ENCODE measurements around the gene ZBTB37.
A peak's percentile ranks its signal among the peaks of the same experiment; 100 is the strongest.
"Not testable (repeated sequence)": the region's sequence is repeated elsewhere in the genome, so short reads cannot be mapped to it uniquely, and the experiment has no call there.

The ZBTB37 gene

DNA sequence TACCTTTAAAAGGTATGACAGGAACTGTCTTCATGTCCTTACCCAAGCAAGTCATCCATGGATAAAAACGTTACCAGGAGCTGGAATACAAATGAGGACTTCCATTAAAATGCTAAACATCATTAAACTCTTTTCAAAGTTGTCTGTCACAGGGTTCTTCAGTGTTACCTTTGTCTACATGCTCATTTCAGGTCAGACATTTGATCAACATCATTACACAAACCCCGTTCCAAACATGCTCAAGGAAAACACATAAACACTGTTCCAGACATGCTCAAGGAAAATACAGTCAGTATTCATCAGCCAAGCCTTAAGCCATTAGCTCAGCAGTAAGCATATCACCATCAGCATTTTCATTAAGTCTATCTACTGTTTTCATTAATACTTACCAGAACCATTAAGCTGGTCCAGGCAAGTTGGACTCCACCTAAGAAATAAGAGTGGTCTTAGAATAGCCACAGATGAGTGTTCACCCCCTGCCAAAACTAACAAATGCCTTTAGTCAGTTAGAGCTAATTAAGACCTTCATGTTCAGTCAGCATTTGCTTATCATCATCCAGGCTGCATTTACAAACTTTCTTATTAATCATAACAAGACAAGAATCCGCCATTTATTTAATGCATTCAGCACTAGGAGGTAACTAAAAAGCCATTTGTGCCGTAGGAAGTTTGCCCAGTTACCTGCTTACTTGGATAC lies 2.6 kb upstream of the ZBTB37 start:
- no peak for DNase-seq (ENCODE audit: low spot score)

DNA sequence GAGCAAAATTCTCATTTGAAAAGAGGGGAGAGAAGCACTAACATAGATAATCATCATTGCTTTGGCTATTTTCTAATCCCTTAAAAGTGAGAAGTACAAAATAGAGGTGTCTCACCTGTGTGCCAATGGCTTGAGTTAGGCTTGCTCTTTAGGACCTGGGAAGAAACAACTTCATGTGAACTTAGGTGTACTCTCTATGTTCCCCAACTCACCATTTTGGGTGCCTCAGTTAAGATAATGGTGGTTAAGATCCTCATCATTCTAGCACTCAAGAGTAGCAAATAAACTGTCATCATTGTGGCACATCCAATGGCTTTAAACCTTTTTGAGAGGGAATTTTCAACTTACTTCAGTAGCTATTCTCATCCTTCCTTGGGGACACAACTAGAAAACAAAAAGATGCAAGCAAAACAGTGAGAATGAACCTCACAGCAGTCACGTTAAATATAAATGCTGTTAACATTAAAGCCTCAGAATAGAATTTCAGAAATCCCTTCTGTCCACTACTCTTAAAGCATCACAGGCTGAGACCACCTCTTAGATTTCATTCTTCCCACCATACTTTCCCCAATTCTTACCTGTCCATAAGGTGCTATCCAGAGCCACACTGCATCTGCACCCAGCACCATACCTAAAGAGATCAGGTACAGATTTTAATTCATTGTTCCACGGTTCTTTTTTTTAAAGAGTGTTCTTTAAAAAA lies 1.6 kb upstream of the ZBTB37 start:
- no peak for DNase-seq (ENCODE audit: low spot score)

DNA sequence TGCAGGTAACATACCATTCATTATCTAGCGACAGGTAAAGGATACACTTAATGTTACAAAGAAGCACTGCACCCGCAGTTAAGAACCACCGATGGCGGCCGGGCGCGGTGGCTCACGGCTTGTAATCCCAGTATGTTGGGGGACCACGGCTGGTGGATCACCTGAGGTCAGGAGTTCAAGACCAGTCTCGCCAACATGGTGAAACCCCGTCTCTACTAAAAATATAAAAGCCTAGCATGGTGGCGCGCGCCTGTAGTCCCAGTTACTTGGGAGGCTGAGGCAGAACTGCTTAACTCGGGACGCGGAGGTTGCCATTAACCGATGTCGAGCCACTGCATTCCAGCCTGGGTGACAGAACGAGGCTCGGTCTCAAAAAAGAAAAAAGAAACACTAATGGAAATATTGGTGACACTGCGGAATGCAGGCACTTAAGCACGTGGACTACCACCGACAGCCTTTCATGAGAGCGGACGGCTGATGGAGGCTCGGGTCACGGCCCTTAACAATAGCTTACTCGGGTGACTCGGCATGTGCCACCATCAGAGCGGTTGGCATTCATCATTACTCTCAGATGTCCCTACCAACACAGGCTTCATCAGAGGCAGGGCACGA lies 933 bp upstream of the ZBTB37 start:
- no peak for DNase-seq (ENCODE audit: low spot score)

- DNase-seq (ENCODE audit: low spot score) = peak; percentile 100
These were observed 371 bp upstream of the ZBTB37 start, which contains the start of gene GAS5 for GRCh38 chr1:173867753-173868265. Gene GAS5 (minus strand): TSS chr1:173867989.

- no peak for DNase-seq (ENCODE audit: low spot score)
These were observed 810 bp downstream of the ZBTB37 start for GRCh38 chr1:173869021-173869359.

DNA sequence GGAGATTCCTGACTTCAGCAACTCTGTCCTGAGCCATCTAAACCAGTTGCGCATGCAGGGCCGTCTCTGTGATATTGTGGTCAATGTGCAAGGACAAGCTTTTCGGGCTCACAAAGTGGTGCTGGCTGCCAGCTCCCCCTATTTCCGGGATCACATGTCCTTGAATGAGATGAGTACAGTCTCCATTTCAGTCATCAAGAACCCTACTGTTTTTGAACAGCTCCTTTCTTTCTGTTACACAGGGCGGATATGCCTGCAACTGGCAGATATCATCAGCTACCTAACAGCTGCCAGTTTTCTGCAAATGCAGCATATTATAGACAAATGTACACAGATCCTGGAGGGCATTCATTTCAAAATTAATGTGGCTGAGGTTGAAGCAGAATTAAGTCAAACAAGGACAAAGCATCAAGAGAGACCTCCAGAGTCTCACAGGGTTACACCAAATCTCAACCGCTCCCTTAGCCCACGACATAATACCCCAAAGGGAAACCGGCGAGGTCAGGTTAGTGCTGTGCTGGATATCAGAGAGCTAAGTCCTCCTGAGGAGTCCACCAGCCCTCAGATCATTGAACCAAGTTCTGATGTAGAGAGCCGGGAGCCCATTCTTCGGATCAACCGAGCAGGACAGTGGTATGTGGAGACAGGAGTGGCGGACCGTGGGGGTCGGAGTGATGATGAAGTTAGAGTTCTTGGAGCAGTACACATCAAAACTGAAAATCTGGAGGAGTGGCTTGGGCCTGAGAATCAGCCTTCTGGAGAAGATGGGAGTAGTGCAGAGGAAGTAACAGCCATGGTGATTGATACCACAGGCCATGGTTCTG lies 2.3 kb downstream of the ZBTB37 start:
- DNase-seq (ENCODE audit: low spot score) = peak; percentile 50

DNA sequence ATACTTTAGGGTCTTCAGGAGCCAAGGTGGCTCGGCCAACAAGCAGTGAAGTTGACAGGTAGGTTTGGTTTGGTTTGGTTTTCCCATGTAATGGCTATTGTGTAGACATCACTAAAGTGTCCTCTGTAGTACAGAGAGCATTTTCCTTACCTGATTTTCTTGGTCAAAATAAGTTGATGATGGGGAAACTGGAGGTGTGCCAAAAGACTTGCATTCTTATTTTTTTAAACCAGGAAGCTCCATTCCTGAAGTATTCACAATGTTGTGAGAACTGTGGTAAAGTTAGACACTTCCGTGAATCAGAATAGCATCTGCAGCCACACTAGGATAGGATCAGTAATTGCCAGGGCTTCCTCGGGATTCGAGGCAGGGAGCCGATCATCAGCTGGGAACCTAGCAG lies 2.9 kb downstream of the ZBTB37 start:
- DNase-seq (ENCODE audit: low spot score) = no peak

DNA sequence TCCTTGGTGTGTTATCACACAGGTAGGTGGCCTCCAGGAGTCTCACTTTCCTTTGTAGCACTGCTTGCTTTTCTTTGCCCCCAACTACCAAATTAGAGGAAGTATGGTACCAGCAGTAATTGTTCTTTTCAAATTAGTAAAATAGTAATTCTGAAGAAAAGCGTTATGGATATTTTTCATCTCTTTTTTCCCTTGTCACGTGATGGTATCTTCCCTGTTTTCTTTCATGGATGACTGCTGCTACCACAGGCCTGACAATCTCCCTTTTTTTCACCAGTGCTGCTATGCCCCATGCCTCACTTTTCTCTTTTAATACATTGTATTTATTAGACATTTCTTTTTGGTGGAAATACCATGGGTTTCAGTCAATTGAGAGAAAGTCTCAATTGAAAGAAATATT lies 3.3 kb downstream of the ZBTB37 start:
- DNase-seq (ENCODE audit: low spot score) = no peak

- DNase-seq (ENCODE audit: low spot score) = no peak
These were observed 8.6 kb downstream of the ZBTB37 start for GRCh38 chr1:173876732-173877131.

- no peak for DNase-seq (ENCODE audit: low spot score)
These were observed 10.1 kb downstream of the ZBTB37 start for GRCh38 chr1:173878251-173878650.

GRCh38 chr1:173881117-173881516 lies 12.9 kb downstream of the ZBTB37 start:
- DNase-seq (ENCODE audit: low spot score) = not testable (repeated sequence)

DNA sequence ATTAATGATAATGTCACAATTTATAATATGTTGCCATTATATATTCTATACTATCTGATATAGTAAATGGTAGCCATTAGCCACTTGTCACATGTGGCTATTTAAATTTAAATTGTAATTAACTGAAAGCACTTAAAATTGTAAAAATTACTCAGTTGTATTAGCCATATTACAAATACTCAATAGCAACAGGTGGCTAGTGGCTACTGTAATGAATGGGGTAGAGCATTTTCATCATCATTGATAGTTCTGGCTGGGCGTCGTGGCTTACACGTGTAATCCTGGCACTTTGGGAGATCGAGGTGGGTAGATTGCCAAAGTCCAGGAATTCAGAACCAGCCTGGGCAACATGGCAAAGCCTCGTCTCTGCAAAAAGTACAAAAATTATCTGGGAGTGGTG lies 16.5 kb downstream of the ZBTB37 start:
- DNase-seq (ENCODE audit: low spot score) = no peak

GRCh38 chr1:173886746-173887611 lies 18.8 kb downstream of the ZBTB37 start:
- DNase-seq (ENCODE audit: low spot score) = no peak

DNA sequence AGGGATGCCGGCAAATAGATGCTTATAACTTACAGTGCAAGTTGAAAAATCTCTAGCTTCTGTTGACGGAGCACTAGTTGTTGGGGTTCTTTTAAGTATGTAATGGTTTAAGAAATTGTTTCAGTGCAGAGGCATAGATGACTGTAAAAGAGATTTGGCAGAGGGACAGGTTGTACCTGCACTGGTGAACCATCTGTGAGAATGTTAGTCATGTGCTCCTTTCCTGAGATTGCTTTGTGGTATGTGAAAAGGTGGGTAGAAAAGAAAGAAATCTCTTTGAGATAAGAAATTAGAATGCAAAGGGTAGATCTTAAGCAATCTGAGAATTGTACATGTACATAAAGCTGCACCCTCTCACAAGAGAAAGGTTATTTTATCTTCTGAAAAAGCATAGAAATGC lies 19.4 kb downstream of the ZBTB37 start:
- DNase-seq (ENCODE audit: low spot score) = no peak

DNA sequence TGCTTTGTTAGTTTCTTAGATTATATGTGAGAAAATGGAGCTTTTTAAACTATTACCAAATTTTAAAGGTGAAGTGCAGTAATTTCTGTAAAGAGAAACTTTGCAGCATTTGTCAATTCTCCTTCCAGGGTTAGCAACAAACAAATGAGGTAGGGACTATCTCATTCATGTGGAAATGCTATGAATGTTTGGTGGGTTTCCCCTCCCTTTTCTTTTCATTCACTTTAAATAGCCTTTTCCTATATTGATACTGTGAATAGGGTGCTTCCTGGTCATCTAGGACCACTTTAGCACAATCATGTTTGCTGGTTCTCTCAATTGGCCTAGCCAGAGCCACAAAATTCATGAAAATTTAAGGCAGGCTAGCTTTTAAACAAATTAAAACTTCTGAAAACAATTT lies 20.6 kb downstream of the ZBTB37 start:
- no peak for DNase-seq (ENCODE audit: low spot score)

- no peak for DNase-seq (ENCODE audit: low spot score)
These were observed 21.7 kb downstream of the ZBTB37 start for GRCh38 chr1:173889885-173890284.

DNA sequence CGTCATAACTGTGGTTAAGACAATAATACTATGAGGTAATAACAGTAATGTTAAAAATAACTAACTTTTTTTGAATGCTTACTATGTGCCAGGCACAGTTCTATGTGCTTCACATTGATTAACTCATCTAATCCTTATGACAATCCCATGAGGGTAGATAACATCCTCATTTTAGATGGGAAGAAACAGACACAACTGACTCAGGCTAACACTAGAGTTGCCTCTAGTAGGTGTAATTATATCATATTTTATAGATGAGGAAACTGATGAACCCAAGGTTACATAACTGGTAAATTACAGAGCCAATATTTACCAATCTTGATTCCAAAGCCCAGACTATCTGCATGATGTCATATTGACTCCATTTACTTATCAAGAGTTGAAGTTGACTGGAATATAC lies 25.4 kb downstream of the ZBTB37 start:
- no peak for DNase-seq (ENCODE audit: low spot score)

DNA sequence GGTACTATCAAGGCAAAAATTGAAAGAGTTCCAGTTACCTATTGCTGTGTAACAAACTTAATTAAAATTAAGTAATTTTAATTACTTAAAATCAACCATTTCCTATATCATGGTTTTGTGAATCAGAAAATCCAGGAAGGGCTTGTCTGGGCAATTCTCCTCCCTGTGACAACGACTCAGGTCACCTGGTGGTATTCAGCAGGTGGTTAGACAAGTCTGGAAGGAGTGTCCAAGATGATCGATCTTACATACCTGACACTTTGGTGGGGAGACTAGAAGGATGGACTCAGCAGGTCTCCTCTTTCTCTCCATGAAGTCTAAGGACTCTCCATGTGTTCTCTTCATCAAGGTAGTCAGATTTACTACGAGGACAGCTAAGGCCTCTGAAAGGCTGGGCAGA lies 26.0 kb downstream of the ZBTB37 start:
- no peak for DNase-seq (ENCODE audit: low spot score)

GRCh38 chr1:173900427-173900826 lies 32.2 kb downstream of the ZBTB37 start:
- DNase-seq (ENCODE audit: low spot score) = no peak

GRCh38 chr1:173900992-173901391 lies 32.8 kb downstream of the ZBTB37 start:
- DNase-seq (ENCODE audit: low spot score) = no peak

- no peak for DNase-seq (ENCODE audit: low spot score)
These were observed 35.8 kb downstream of the ZBTB37 start for GRCh38 chr1:173903827-173904531.
